Gastrocnemius medialis (tissue), 4 donors: ENCODE results near the gene LMNB1. TPM values are rescaled to one million over a fixed set of nuclear protein-coding genes. Genes with fewer than 3 reads are reported as not detected.

ENCODE experiments used
- ATAC-seq, 2 donors: fragments of 150-250 bp; one replicate each; pipeline ENCODE4 v1.9.1; 2016
- DNase-seq, 2 donors: peaks; one replicate each; pipeline ENCODE4 v3.0.0-alpha.2; 2019
- H3K27ac ChIP-seq, 4 donors: fragments of 200-600 bp; sonication (generic); 1 replicate in 1 of 4; 2 replicates in 3 of 4; pipeline ENCODE4 v1.5.1; 2016 to 2018; ENCODE audit warnings: mild to moderate bottlenecking in 2 of 4, moderate library complexity in 1 of 4
- H3K27me3 ChIP-seq, 3 donors: fragments of 200-600 bp; sonication (generic) in 2 of 3; 1 replicate in 1 of 3; 2 replicates in 2 of 3; pipeline versions ENCODE4 v1.5.1 to v1.6.0; 2016 to 2019; ENCODE audit warnings: mild to moderate bottlenecking in 1 of 3, moderate library complexity in 1 of 3
- H3K36me3 ChIP-seq, 2 donors: fragments of 200-600 bp; sonication (generic) in 1 of 2; one replicate each; pipeline ENCODE4 v1.5.1; 2017 to 2018
- H3K4me1 ChIP-seq, 2 donors: fragments of 200-600 bp; sonication (generic) in 1 of 2; one replicate each; pipeline ENCODE4 v1.5.1; 2016 to 2017; ENCODE audit warnings: mild to moderate bottlenecking in 2 of 2
- H3K4me3 ChIP-seq, 4 donors: fragments of 200-600 bp; sonication (generic) in 3 of 4; 1 replicate in 1 of 4; 2 replicates in 3 of 4; pipeline ENCODE4 v1.5.1; 2016 to 2019; ENCODE audit warnings: mild to moderate bottlenecking in 2 of 4
- H3K9me3 ChIP-seq, 3 donors: fragments of 200-600 bp; sonication (generic) in 2 of 3; 1 replicate in 1 of 3; 2 replicates in 2 of 3; pipeline ENCODE4 v1.5.1; 2016 to 2019
- POLR2A ChIP-seq, 2 donors: fragments of 450-650 bp; IDR thresholded peaks; one replicate each; pipeline ENCODE4 v1.6.1; 2017; ENCODE audit warnings: antibody characterized with exemption in 2 of 2, mild to moderate bottlenecking in 2 of 2, moderate library complexity in 2 of 2
- in situ Hi-C, 4 donors: fragments of 200-750 bp; cut with MboI; loops; one replicate each; pipeline versions ENCODE4 v1.15.0 to v1.8.0; 2017; ENCODE audit warnings: low sequenced_read_pairs in 4 of 4
- intact Hi-C: fragments of 100-400 bp; cut with DNase I; formaldehyde crosslinking; loops from one replicate; pipeline ENCODE4 v1.15.1; 2023; ENCODE audit warnings: low total_unique reads
- total RNA-seq, 4 donors: library from RNA; depleted of rRNA; stranded (reverse); fragments of >200 nt; gene quantifications; one replicate each; pipeline versions ENCODE4 v1.1.0 to v1.2.3, GENCODE V29; 2016
- TF ChIP-seq, protein P1 (sequence below), 5 experiments: fragments of 450-650 bp in 3 of 5; fragments of 200-600 bp in 2 of 5; sonication (generic) in 2 of 5; IDR thresholded peaks in 4 of 5; conservative IDR thresholded peaks in 1 of 5; 1 replicate in 4 of 5; 2 replicates in 1 of 5; pipeline ENCODE4 v1.5.1; 2016 to 2019; ENCODE audit warnings: antibody characterized with exemption in 5 of 5, mild to moderate bottlenecking in 3 of 5, moderate library complexity in 3 of 5

LMNB1 gene
- total RNA-seq, 4 donors from 2014 or later, result 0.51 to 4.1 (median 2.4) TPM; not detected in 1

DNA sequence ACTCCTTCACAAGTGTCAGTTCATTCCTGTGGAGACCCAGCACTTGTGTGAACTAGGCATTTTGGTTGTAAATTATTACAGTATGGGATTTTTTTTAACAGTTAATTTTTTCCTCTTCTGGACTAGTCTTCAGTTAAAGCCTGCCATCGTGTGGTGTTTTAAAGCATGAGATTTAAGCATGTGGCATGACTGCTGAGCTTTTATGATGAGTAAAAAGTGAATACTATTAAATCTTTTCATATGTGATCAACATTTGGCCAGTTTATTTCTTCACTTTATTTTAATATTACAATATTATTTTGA lies 25.0 kb downstream of the LMNB1 start:
- H3K9me3 ChIP-seq, result no peaks in the 10 kb centered on the region
- no peak overlapping the region for H3K4me3 ChIP-seq
- ATAC-seq, result no peak
- no peak for DNase-seq
- intact Hi-C loops (no loop called here), in situ Hi-C loops (no loop called here)
- no peak overlapping the region for H3K27ac ChIP-seq
- peaks cover 0 to 7% of the 10 kb centered on the region in 2 donors for H3K36me3 ChIP-seq
- H3K27me3 ChIP-seq, result no peaks in the 10 kb centered on the region
- H3K4me1 ChIP-seq, result no peaks in the 10 kb centered on the region
- TF ChIP-seq, protein P1, sequence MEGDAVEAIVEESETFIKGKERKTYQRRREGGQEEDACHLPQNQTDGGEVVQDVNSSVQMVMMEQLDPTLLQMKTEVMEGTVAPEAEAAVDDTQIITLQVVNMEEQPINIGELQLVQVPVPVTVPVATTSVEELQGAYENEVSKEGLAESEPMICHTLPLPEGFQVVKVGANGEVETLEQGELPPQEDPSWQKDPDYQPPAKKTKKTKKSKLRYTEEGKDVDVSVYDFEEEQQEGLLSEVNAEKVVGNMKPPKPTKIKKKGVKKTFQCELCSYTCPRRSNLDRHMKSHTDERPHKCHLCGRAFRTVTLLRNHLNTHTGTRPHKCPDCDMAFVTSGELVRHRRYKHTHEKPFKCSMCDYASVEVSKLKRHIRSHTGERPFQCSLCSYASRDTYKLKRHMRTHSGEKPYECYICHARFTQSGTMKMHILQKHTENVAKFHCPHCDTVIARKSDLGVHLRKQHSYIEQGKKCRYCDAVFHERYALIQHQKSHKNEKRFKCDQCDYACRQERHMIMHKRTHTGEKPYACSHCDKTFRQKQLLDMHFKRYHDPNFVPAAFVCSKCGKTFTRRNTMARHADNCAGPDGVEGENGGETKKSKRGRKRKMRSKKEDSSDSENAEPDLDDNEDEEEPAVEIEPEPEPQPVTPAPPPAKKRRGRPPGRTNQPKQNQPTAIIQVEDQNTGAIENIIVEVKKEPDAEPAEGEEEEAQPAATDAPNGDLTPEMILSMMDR (IDR thresholded peaks at IDR 0.05 in 4 of 5, conservative IDR thresholded peaks at IDR 0.05 in 1 of 5), result peak in 1 of 5 experiments; percentile 19
- no peak for TF ChIP-seq POLR2A (IDR thresholded peaks at IDR 0.05)

DNA sequence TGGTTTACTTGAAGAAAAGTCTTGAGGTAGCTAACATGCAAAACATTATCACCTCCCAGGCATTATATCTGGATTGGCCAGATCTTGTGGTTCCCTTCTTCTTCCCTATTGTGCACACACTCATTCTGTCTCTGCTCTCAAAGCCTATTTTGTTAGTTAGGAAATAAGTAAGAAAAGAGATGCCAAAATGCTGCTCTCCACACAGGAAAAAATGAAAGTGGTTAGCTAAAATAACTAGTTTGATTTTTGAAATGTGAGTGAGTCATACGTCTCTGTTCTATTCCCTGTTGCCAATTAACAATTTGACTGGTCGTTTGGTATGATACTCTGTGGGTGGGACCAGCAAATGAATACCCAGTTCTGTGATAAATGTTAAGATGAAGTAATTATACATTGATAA lies 28.1 kb downstream of the LMNB1 start:
- Histone ChIP-seq H3K27ac (no peak overlapping the region), H3K36me3 (peaks cover 0 to 7% of the 10 kb centered on the region in 2 donors), H3K27me3 (no peaks in the 10 kb centered on the region), H3K4me1 (no peaks in the 10 kb centered on the region), H3K4me3 (no peak overlapping the region), H3K9me3 (no peaks in the 10 kb centered on the region)
- intact Hi-C loops, result loop anchor here (5.0 kb wide), 1 partner anchor 128 kb away; no protein-coding TSS in a partner anchor
- ATAC-seq (no peak), DNase-seq (no peak)
- in situ Hi-C loops, result no loop called here
- TF ChIP-seq POLR2A (IDR thresholded peaks at IDR 0.05), result no peak
- TF ChIP-seq, protein P1 (IDR thresholded peaks at IDR 0.05 in 4 of 5, conservative IDR thresholded peaks at IDR 0.05 in 1 of 5), result no peak

DNA sequence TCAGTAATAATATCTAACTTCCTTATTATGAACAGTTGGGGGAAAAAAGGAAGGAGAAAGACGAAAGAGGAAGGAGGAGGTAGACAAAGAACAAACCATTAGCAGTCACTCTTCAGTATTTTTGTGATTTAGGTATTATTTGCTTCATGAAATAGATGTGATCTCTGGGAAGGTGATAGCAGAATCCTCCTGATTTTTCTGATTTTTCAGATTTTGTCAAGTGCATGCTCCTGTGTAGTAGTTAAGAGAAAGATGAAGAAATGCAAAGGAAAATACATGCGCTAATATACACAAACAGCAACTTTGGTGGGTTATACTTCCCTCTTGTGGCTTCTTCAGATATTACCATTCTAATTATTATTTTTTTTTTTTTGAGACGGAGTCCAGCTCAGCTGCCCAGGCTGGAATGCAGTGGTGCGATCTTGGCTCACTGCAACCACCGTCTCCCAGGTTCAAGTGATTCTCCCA lies 31.6 kb downstream of the LMNB1 start:
- ATAC-seq (no peak), DNase-seq (no peak)
- in situ Hi-C loops, result no loop called here
- peaks cover 0 to 7% of the 10 kb centered on the region in 2 donors for H3K36me3 ChIP-seq
- TF ChIP-seq, protein P1 (IDR thresholded peaks at IDR 0.05 in 4 of 5, conservative IDR thresholded peaks at IDR 0.05 in 1 of 5), result peak in 2 of 5 experiments; percentile 12 to 38
- TF ChIP-seq POLR2A (IDR thresholded peaks at IDR 0.05), result no peak
- H3K4me1 ChIP-seq, result no peaks in the 10 kb centered on the region
- H3K27me3 ChIP-seq, result no peaks in the 10 kb centered on the region
- no peak overlapping the region for H3K27ac ChIP-seq
- H3K4me3 ChIP-seq, result no peak overlapping the region
- no peaks in the 10 kb centered on the region for H3K9me3 ChIP-seq
- intact Hi-C loops, result loop anchor here (5.0 kb wide), 1 partner anchor 131 kb away; no protein-coding TSS in a partner anchor

DNA sequence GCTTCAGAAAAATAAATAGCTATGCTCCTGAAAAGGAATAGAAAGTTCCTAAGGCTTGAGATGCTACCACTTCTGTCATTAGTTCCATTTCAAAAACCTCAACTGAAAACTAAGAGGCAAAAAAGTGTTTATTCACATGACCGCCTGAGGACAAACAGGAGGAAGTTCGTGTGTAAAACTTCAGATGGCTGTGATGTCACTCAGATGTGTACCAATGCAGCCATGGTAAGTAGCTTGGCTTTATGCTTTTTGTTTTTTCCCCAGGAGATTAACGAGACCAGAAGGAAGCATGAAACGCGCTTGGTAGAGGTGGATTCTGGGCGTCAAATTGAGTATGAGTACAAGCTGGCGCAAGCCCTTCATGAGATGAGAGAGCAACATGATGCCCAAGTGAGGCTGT lies 33.0 kb downstream of the LMNB1 start:
- in situ Hi-C loops, result no loop called here
- Histone ChIP-seq H3K36me3 (peaks cover 0 to 7% of the 10 kb centered on the region in 2 donors), H3K4me3 (no peak overlapping the region), H3K4me1 (no peaks in the 10 kb centered on the region), H3K27me3 (no peaks in the 10 kb centered on the region), H3K9me3 (no peaks in the 10 kb centered on the region), H3K27ac (no peak overlapping the region)
- no peak for ATAC-seq
- TF ChIP-seq, protein P1 (IDR thresholded peaks at IDR 0.05 in 4 of 5, conservative IDR thresholded peaks at IDR 0.05 in 1 of 5), result no peak
- TF ChIP-seq POLR2A (IDR thresholded peaks at IDR 0.05), result no peak
- no peak for DNase-seq
- intact Hi-C loops, result loop anchor here (5.0 kb wide), 1 partner anchor 133 kb away; no protein-coding TSS in a partner anchor
